H1 (cell line): ENCODE data around the gene RASSF3. TPM values are rescaled to one million over a fixed set of nuclear protein-coding genes. Genes with fewer than 3 reads are reported as not detected.
A peak's percentile ranks its signal among the peaks of the same experiment; 100 is the strongest.

Experiments used
- CTCF ChIA-PET: fragments of 300-600 bp; sonication (Branson Sonifier 250); formaldehyde crosslinking; loops from one replicate; lab custom pipeline; 2021; ENCODE audit not compliant: partially characterized antibody; lab: Charles Lee
- POLR2A ChIA-PET: fragments of 300-600 bp; sonication (Branson Sonifier 250); formaldehyde crosslinking; loops from one replicate; lab custom pipeline; 2021; ENCODE audit warnings: inconsistent platforms; ENCODE audit not compliant: partially characterized antibody; lab: Charles Lee
- DNase-seq, 2 experiments: peaks; one replicate each; pipeline versions ENCODE4 v3.0.0 to v3.0.0-alpha.2; 2010 to 2022; ENCODE audit warnings: low spot score in 2 of 2, low read depth in 1 of 2, mixed read lengths in 1 of 2
- FAIRE-seq: peaks from 2 replicates; lab custom pipeline; 2011; peaks lifted over from hg19 to GRCh38; lab: Jason Lieb, UNC
- H2AFZ ChIP-seq: 2 replicates; pipeline ENCODE4 v1.8.1; 2012; ENCODE audit warnings: low read length, inconsistent platforms
- H2AK5ac ChIP-seq: 2 replicates; pipeline ENCODE4 v1.6.1; 2013; ENCODE audit warnings: low read depth, low read length
- H2BK120ac ChIP-seq: replicated peaks from 2 replicates; pipeline ENCODE3; 2013; ENCODE audit warnings: low read depth, low read length, inconsistent platforms
- H2BK12ac ChIP-seq: 2 replicates; pipeline ENCODE4 v1.6.1; 2013; ENCODE audit warnings: low read depth, low read length
- H2BK15ac ChIP-seq: 2 replicates; pipeline ENCODE4 v1.6.1; 2013; ENCODE audit warnings: low read length
- H2BK20ac ChIP-seq: 2 replicates; pipeline ENCODE4 v1.6.1; 2013; ENCODE audit warnings: low read length
- H2BK5ac ChIP-seq: 2 replicates; pipeline ENCODE4 v1.6.1; 2013; ENCODE audit warnings: low read depth, low read length
- H3K14ac ChIP-seq: 2 replicates; pipeline ENCODE4 v1.6.1; 2013; ENCODE audit warnings: inconsistent platforms; ENCODE audit not compliant: insufficient read length
- H3K18ac ChIP-seq: 2 replicates; pipeline ENCODE4 v1.6.1; 2013; ENCODE audit warnings: low read length; ENCODE audit errors: extremely low read depth
- H3K23ac ChIP-seq: 2 replicates; pipeline ENCODE4 v1.6.1; 2013; ENCODE audit warnings: inconsistent platforms; ENCODE audit not compliant: insufficient read length
- H3K23me2 ChIP-seq: 2 replicates; pipeline ENCODE4 v1.6.1; 2013; ENCODE audit warnings: low read depth, low read length
- H3K27ac ChIP-seq: 2 replicates; pipeline ENCODE4 v1.6.1; 2011; ENCODE audit warnings: low read depth, low read length, inconsistent platforms
- H3K27me3 ChIP-seq, 4 experiments: replicated peaks in 1 of 4; 1 replicate in 1 of 4; 2 replicates in 3 of 4; pipeline versions ENCODE4 v1.6.1 to v1.8.1; 2011 to 2013; ENCODE audit warnings: low read length in 3 of 4, mild to moderate bottlenecking in 3 of 4, inconsistent platforms in 2 of 4, mixed read lengths in 2 of 4, moderate library complexity in 1 of 4; ENCODE audit not compliant: control insufficient read depth in 3 of 4, insufficient read depth in 3 of 4; ENCODE audit errors: extremely low read depth in 1 of 4
- H3K36me3 ChIP-seq, 4 experiments: 2 replicates each; pipeline versions ENCODE4 v1.6.1 to v1.8.1; 2011 to 2013; ENCODE audit warnings: mild to moderate bottlenecking in 4 of 4, low read length in 3 of 4, moderate library complexity in 2 of 4, control low read depth in 1 of 4, inconsistent platforms in 1 of 4; ENCODE audit not compliant: insufficient read depth in 4 of 4, control insufficient read depth in 2 of 4
- H3K4ac ChIP-seq: replicated peaks from 2 replicates; pipeline ENCODE3; 2013; ENCODE audit warnings: low read length, low read depth, mixed read lengths, inconsistent platforms; ENCODE audit not compliant: insufficient read length
- H3K4me1 ChIP-seq, 4 experiments: replicated peaks in 1 of 4; 1 replicate in 1 of 4; 2 replicates in 3 of 4; pipeline versions ENCODE4 v1.6.1 to v1.8.1; 2011 to 2013; ENCODE audit warnings: low read length in 3 of 4, inconsistent platforms in 2 of 4, mixed read lengths in 1 of 4; ENCODE audit not compliant: insufficient read depth in 4 of 4, control insufficient read depth in 3 of 4
- H3K4me2 ChIP-seq, 2 experiments: 2 replicates each; pipeline versions ENCODE4 v1.6.1 to v1.8.1; 2011 to 2013; ENCODE audit warnings: low read depth in 2 of 2, low read length in 2 of 2, control low read depth in 1 of 2, inconsistent platforms in 1 of 2, mild to moderate bottlenecking in 1 of 2; ENCODE audit not compliant: insufficient read depth in 1 of 2
- H3K4me3 ChIP-seq, 4 experiments: fragments of 200-600, 300-600 bp in 1 of 4; sonication (generic), shearing (Covaris generic), sonication (Bioruptor Twin) in 1 of 4; 2 replicates each; pipeline versions ENCODE4 v1.5.1 to v1.8.1; 2011 to 2016; ENCODE audit warnings: low read length in 4 of 4, low read depth in 3 of 4, control low read depth in 2 of 4, inconsistent platforms in 2 of 4, mild to moderate bottlenecking in 2 of 4, mixed read lengths in 1 of 4, moderate library complexity in 1 of 4; ENCODE audit not compliant: insufficient read depth in 2 of 4; ENCODE audit errors: extremely low read depth in 1 of 4
- H3K56ac ChIP-seq: replicated peaks from 2 replicates; pipeline ENCODE3; 2013; ENCODE audit warnings: low read depth, mild to moderate bottlenecking, mixed read lengths, low read length, inconsistent platforms; ENCODE audit not compliant: insufficient read length
- H3K79me1 ChIP-seq: 2 replicates; pipeline ENCODE4 v1.6.1; 2013; ENCODE audit warnings: low read depth, low read length, control low read depth
- H3K79me2 ChIP-seq, 2 experiments: 2 replicates each; pipeline versions ENCODE4 v1.6.1 to v1.8.1; 2012 to 2013; ENCODE audit warnings: low read length in 2 of 2, mild to moderate bottlenecking in 2 of 2, inconsistent platforms in 1 of 2; ENCODE audit not compliant: insufficient read depth in 2 of 2, control insufficient read depth in 1 of 2
- H3K9ac ChIP-seq, 4 experiments: replicated peaks in 1 of 4; 1 replicate in 1 of 4; 2 replicates in 3 of 4; pipeline versions ENCODE4 v1.6.1 to v1.8.1; 2011 to 2013; ENCODE audit warnings: low read depth in 3 of 4, low read length in 3 of 4, control low read depth in 2 of 4, mild to moderate bottlenecking in 2 of 4, moderate library complexity in 2 of 4, inconsistent platforms in 1 of 4; ENCODE audit errors: extremely low read depth in 1 of 4
- H3K9me3 ChIP-seq, 2 experiments: 2 replicates each; pipeline versions ENCODE4 v1.6.1 to v1.8.1; 2012 to 2013; ENCODE audit warnings: mild to moderate bottlenecking in 2 of 2, moderate library complexity in 2 of 2, control low read depth in 1 of 2, inconsistent platforms in 1 of 2, low read depth in 1 of 2, low read length in 1 of 2, mixed read lengths in 1 of 2; ENCODE audit not compliant: insufficient read depth in 2 of 2
- H4K20me1 ChIP-seq, 2 experiments: replicated peaks in 1 of 2; 2 replicates each; pipeline versions ENCODE3 to v1.8.1; 2011 to 2013; ENCODE audit warnings: inconsistent platforms in 2 of 2, low read length in 2 of 2, mild to moderate bottlenecking in 1 of 2; ENCODE audit not compliant: insufficient read depth in 2 of 2, control insufficient read depth in 1 of 2
- H4K5ac ChIP-seq: 2 replicates; pipeline ENCODE4 v1.6.1; 2013; ENCODE audit warnings: low read length, low read depth, mixed read lengths, inconsistent platforms; ENCODE audit not compliant: insufficient read length
- H4K8ac ChIP-seq: 2 replicates; pipeline ENCODE4 v1.8.0; 2013; ENCODE audit warnings: mild to moderate bottlenecking, moderate library complexity, low read length, inconsistent platforms; ENCODE audit not compliant: insufficient read depth; ENCODE audit errors: extremely low read depth
- H4K91ac ChIP-seq: replicated peaks from 2 replicates; pipeline ENCODE3; 2013; ENCODE audit warnings: low read length, mixed read lengths, inconsistent platforms; ENCODE audit not compliant: insufficient read length
- CTBP2 ChIP-seq: IDR thresholded peaks from 2 replicates; pipeline ENCODE4 v1.7.0; 2011; ENCODE audit warnings: borderline replicate concordance, mild to moderate bottlenecking, moderate library complexity, mixed read lengths, low read length; ENCODE audit not compliant: insufficient read depth, insufficient read length
- SP1 ChIP-seq: IDR thresholded peaks from 2 replicates; pipeline ENCODE4 v1.6.1; 2011; ENCODE audit warnings: low read depth, low read length
- USF2 ChIP-seq: IDR thresholded peaks from 2 replicates; pipeline ENCODE4 v1.6.1; 2011; ENCODE audit warnings: low read length, improper control_type of control experiment
- YY1 ChIP-seq: IDR thresholded peaks from 2 replicates; pipeline ENCODE4 v1.6.1; 2011; ENCODE audit warnings: low read depth, mild to moderate bottlenecking, low read length
- WGBS, 2 experiments: shearing (Covaris generic) in 1 of 2; methylation state at CpG; one replicate each; pipeline versions ENCODE4 v1.1.6 to v1.1.7; 2013 to 2015; ENCODE audit warnings: low lambda C conversion rate in 2 of 2, mixed read lengths in 2 of 2, inconsistent platforms in 1 of 2, low coverage in 1 of 2, missing lambda C conversion rate in 1 of 2; ENCODE audit not compliant: insufficient replicate concordance in 2 of 2, insufficient coverage in 1 of 2, insufficient read length in 1 of 2; ENCODE audit errors: extremely low coverage in 1 of 2, missing lambda C conversion rate in 1 of 2; 5-methylcytosine and 5-hydroxymethylcytosine counted together
- polyA plus RNA-seq, 7 experiments: library from polyadenylated mRNA; depleted of rRNA in 3 of 7; stranded (reverse) in 5 of 7; unstranded in 2 of 7; fragments of >200 nt in 5 of 7; fragments of 200-250 nt in 2 of 7; gene quantifications; 1 replicate in 5 of 7; 2 replicates in 1 of 7; 4 replicates in 1 of 7; pipeline versions ENCODE4 v1.2.1 to v1.2.3, GENCODE V29; 2011 to 2013; ENCODE audit warnings: missing spikeins in 2 of 7, mixed read lengths in 2 of 7
- total RNA-seq: library from RNA; stranded (reverse); fragmentation: NEBNext Ultra II Directional; extraction: Animal tissue kit (Norgen Biotek cat#: 25700); gene quantifications from 2 replicates; pipeline ENCODE4 v1.2.1, GENCODE V29; 2021

The RASSF3 gene
- total and polyA plus RNA-seq, 2 of the 8 experiments (the other 6 are each of a cell fraction or from before 2014, with no cell fraction given): 19.1 to 64.3 TPM

GRCh38 chr12:64625243-64626077 is 15.2 kb downstream of the RASSF3 start:
- H2AFZ ChIP-seq: no peak overlapping the region
- no peaks in the 10 kb centered on the region for H3K27me3 ChIP-seq
- H3K14ac ChIP-seq: no peak overlapping the region
- no peak overlapping the region for H4K5ac ChIP-seq
- H3K27ac ChIP-seq: peak overlapping the region; percentile 59; the same call in 1 of the 2 replicates
- no peak overlapping the region for H3K56ac ChIP-seq
- peak overlapping the region; percentile 2 to 14; a peak in 1 of 4 replicates for H3K4me2 ChIP-seq
- peaks cover 0 to 4% (median 0%) of the 10 kb centered on the region in 4 experiments; a peak in 1 of 8 replicates for H3K36me3 ChIP-seq
- peaks cover 2 to 4% of the 10 kb centered on the region in 2 experiments for H4K20me1 ChIP-seq
- H3K79me2 ChIP-seq: peaks cover 10 to 94% of the 10 kb centered on the region in 2 experiments
- no peak overlapping the region for H2BK15ac ChIP-seq
- H2BK12ac ChIP-seq: no peak overlapping the region
- no peak for DNase-seq
- H3K9ac ChIP-seq: 0 out of 7 replicates have a peak overlapping the region, but pooled peaks of 1 of the 4 experiments have one; percentile 4
- POLR2A ChIA-PET: interaction anchor here (0.6 to 1.2 kb wide), 6 partner anchors 9 to 66 kb away, joined by 3 read pairs; no protein-coding TSS in a partner anchor
- FAIRE-seq: no peak
- 0 out of 2 replicates have a peak overlapping the region, but pooled peaks have one; percentile 0 for H2BK20ac ChIP-seq
- no peaks in the 10 kb centered on the region for H3K9me3 ChIP-seq
- H3K23me2 ChIP-seq: 0 out of 2 replicates have a peak, but pooled peaks cover 2% of the 10 kb centered on the region
- no peak overlapping the region for H4K91ac ChIP-seq
- 83% methylated on average over 15 of the region's 15 CpGs; no CpG with 5 or more reads in 1 of the 2 experiments for WGBS, 2 experiments
- H3K4ac ChIP-seq: no peak overlapping the region
- peaks cover 0 to 6% (median 1%) of the 10 kb centered on the region in 4 experiments; a peak in 3 of 7 replicates for H3K4me1 ChIP-seq
- peak overlapping the region; percentile 91; the same call in 1 of the 2 replicates for H2BK5ac ChIP-seq
- no peak overlapping the region for H2AK5ac ChIP-seq
- no peak overlapping the region for H3K4me3 ChIP-seq
- H3K79me1 ChIP-seq: peaks cover 5% of the 10 kb centered on the region
- no peak overlapping the region for H2BK120ac ChIP-seq
- CTCF ChIA-PET: interaction anchor here (0.8 to 2.0 kb wide), 5 partner anchors 14 to 77 kb away, joined by 3 to 6 read pairs (median 4); no protein-coding TSS in a partner anchor
- H4K8ac ChIP-seq: peak overlapping the region; percentile 75
- H3K18ac ChIP-seq: no peak overlapping the region; the same call in 1 of the 2 replicates
- H3K23ac ChIP-seq: no peak overlapping the region
- no peak for TF ChIP-seq USF2
- no peak for TF ChIP-seq YY1
- no peak for TF ChIP-seq SP1
- TF ChIP-seq CTBP2: no peak
